Measurements from ENCODE around the gene WDFY4.

WDFY4 gene

GRCh38 chr10:48970046-48970445, 285.4 kb downstream of the WDFY4 start:
- DNase-seq = no peak
- intact Hi-C loops (cut with DNase I) = no loop called here

- DNase-seq = no peak
- intact Hi-C loops (cut with DNase I) = no loop called here
Measured at GRCh38 chr10:48970654-48971053, 286.0 kb downstream of the WDFY4 start.

DNA sequence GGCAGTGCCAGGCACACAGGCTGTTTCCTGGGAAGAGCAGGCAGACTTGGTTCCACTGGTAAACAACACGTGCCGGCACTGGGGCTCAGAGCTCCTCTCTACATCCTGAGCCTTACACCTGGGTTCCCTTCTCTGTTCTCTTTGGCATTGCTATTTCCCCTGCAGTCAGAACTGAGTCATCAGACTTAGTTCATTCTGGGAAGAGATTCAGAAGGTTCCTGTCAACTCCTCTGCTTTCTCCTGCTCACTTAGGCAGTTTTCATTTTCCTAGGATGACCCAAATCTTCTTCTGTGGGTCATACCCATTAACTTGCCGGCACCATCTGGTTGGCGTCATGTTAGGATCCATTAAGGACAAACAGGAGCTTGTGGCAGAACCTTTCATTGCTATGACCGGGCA, 288.4 kb downstream of the WDFY4 start:
- no peak for DNase-seq
- intact Hi-C loops (cut with DNase I) = no loop called here

DNA sequence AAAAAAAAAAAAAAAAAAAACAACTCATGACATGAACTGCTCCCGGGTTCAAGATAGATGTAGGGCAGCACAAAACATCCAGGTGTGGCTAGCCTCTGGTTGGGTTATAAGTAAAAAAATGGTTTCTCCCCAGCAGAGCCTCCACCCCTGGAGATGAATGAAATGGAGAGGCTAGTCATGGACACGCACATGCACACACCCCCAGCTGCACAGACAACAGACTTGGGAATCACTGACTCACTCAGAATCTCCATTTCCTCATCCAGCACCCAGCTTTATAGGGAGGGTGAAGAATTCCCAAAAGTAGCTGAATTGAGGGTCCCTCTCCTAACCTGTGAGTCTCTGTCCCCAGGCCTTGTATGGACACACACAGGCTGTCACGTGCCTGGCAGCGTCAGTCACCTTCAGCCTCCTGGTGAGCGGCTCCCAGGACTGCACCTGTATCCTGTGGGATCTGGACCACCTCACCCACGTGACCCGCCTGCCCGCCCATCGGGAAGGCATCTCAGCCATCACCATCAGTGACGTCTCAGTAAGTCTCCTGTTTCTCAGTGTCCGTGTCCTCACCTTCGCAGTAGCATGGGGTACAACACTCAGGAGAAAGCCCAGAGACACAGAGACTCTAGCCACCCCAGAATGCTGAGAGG, 290.0 kb downstream of the WDFY4 start:
- no peak for DNase-seq
- intact Hi-C loops (cut with DNase I) = no loop called here

DNA sequence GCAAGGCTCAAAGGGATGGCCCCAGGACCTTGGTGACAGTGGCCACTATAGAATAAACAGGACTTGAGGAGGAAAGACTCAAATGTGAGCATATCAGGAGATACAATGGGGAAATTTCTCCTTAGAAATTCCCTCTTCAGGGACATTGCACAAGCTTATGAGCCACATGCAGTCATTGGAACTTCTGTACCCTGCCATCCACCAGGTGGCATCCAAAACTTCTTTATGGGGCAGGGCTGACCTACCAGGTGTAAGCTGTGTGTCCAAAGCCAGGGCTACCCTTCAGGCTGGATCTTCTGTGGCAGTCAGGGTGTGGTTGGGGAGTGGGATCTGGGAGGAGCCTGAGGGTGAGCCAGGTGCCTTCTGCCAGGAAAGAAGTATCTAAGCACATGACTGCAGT, 291.5 kb downstream of the WDFY4 start:
- intact Hi-C loops (cut with DNase I) = no loop called here
- peak in 1 of 42 donors; percentile 7 for DNase-seq

DNA sequence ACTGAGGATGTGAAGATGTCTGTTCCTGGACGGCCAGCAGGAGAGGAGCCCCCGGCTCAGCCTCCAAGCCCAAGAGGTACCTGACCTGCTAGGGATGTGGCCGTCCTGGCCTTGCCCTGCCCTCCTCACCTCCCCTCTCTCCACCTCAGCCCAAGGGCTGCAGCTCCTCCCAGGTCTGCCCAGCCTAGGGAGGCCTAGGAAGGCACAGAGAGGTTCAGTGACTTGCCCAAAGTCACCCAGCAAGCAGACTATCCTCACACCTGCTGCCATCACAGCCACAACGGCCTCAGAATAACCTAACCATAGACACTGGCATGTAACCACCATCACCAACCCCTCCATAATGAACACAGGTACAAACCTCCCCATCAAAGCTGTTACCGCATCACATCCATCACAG, 293.6 kb downstream of the WDFY4 start:
- intact Hi-C loops (cut with DNase I) = no loop called here
- DNase-seq = no peak

DNA sequence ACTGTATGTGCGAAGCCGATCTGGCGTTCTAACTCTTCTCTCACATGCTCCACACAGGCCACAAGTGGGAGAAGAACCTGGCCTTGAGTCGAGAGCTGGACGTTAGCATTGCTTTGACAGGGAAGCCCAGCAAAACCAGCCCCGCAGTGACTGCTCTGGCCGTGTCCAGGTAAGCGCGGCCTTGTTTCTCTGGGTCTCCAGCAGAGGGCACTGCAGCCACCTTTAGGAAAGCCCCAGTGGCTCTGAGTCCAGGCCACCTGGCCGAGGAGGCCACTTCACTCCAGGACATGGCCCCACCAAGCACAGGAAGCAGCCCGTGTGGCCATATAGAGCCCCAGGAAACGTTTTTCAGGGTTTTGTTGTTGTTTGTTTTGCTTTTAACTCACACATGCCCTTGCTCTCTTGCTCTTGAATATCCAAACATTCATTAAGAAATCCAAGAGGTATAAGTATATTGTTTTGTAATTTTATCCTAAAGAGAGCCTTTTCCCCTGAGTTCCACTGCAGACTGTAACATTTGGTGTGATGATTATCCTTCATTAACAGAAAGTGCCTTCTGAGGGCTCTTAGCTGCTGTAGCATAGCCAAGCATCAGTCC, 296.7 kb downstream of the WDFY4 start:
- intact Hi-C loops (cut with DNase I) = no loop called here
- peak in 40 of 42 donors; percentile 21 to 83 (median 57) for DNase-seq

DNA sequence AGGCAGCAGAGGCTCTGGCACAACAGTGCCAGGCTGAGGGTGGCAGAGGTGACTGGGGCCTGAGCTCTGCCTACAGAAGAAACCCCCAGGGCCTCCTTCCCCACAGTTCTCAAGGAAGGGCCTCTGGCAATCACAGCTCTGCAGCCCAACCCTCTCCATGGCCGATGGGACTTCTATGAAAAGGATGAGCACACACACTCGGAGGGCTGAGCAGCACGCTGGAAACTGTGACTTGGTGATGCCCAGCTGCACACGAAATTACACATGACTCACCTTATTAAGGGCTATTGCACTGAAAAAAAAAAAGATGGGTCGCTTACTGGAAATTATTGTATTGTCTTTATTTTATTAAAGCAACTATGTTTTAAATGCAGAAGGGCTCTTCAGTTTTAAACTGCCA, 297.9 kb downstream of the WDFY4 start:
- intact Hi-C loops (cut with DNase I) = no loop called here
- DNase-seq = no peak

- DNase-seq = no peak
- intact Hi-C loops (cut with DNase I) = no loop called here
Measured at GRCh38 chr10:48983648-48984351, 299.1 kb downstream of the WDFY4 start.

GRCh38 chr10:48985621-48986158, 301.0 kb downstream of the WDFY4 start:
- DNase-seq = no peak
- intact Hi-C loops (cut with DNase I) = no loop called here

DNA sequence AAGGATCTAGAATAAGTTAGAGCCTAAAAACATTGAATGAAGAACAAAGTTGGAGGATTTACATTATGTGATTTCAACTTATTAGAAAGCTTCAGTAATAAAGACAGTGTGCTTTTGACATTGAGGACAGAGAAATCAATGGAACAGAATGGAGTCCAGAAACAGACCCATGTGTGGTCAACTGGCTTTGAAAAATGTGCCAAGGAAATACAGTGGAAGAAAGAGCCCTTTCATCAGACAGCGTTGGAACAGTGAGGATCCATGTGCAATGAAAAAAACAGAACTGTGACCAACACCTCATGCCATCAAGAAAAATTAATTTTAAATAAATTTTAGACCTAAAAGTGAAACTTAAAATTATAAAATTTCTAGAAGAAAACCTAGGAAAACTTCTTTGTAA, 305.6 kb downstream of the WDFY4 start:
- intact Hi-C loops (cut with DNase I) = no loop called here

DNA sequence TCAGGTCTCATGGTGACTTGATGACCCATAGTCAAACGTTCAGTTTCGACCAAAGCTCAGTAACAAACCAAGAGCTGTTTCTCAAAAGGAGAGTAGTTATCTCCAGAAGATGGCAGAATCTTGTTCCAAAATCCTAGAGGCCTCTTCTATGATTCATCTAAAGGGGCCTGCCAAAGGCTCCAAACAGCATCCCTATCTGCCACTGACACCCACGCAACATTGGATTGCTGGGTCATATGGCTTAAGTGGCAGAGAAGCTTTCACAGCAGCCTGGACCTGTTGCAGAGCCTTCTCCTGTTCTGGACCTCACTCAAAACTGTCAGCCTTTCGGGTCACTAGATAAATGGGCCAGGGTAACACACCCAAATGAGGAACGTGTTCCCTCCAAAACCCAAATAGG, 309.0 kb downstream of the WDFY4 start:
- intact Hi-C loops (cut with DNase I) = no loop called here
- DNase-seq = no peak

More for the DNA sequence above, 305.6 kb downstream of the WDFY4 start:
- peak in 4 of 42 donors; percentile 8 to 48 (median 23) for DNase-seq

GRCh38 chr10:48996329-48996728, 311.7 kb downstream of the WDFY4 start:
- no peak for DNase-seq
- intact Hi-C loops (cut with DNase I) = no loop called here

DNA sequence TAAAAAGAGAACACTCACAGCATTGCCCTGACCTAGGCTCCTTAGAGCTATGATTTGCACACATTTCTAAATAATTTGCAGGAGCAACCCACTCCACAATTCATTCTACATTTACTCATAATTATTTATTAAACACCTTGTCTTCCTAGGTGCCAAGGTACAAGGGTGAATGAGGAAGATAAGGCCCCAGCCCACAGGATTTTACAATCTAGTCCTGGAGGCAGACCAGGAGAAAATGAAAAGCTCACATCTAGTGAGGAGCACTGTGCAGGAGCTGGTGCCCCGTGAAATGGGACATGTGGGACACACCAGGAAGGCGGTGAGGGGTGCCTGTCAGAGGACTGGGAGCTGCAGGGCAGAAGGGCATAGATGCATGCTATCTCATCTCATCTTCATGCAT, 314.7 kb downstream of the WDFY4 start:
- intact Hi-C loops (cut with DNase I) = no loop called here
- DNase-seq = no peak

GRCh38 chr10:49000437-49001398, 316.0 kb downstream of the WDFY4 start:
- peak in 1 of 42 donors; percentile 8 for DNase-seq
- intact Hi-C loops (cut with DNase I) = no loop called here

DNA sequence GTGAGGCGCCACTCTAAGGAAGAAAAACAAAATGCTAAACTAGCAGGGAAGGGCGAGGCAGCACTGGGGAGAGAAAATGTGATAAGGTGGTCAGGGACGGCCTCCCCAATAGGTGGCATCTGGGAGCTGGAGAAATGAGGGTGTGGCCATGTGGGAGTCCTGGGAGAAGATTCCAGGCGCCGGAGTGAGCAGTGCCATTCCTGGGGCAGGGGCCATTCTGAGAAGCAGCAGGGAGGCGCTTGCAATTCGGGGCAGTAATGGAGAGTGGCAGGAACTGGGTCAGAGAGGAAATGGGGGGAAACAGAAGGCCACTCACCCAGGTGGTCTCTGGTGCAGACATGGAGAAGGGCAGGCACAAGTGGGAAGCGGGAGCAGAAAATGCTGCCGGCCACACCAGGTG, 316.7 kb downstream of the WDFY4 start:
- intact Hi-C loops (cut with DNase I) = no loop called here

GRCh38 chr10:49001870-49002672, 317.4 kb downstream of the WDFY4 start:
- intact Hi-C loops (cut with DNase I) = no loop called here
- DNase-seq = no peak

More for the DNA sequence above, 316.7 kb downstream of the WDFY4 start:
- peak in 1 of 42 donors; percentile 21 for DNase-seq

GRCh38 chr10:49005270-49005669, 320.6 kb downstream of the WDFY4 start:
- intact Hi-C loops (cut with DNase I) = no loop called here
- DNase-seq = no peak
